CD14-positive monocyte (primary cell): ENCODE results near the gene DRC7. TPM values are rescaled to one million over a fixed set of nuclear protein-coding genes. Genes with fewer than 3 reads are reported as not detected.
A peak's percentile ranks its signal among the peaks of the same experiment; 100 is the strongest.

Source experiments
- DNase-seq, 3 donors: peaks; one replicate each; pipeline ENCODE4 v3.0.0-alpha.2; 2011 to 2022
- H2AFZ ChIP-seq: 2 replicates; pipeline ENCODE4 v1.6.0; 2012; ENCODE audit warnings: mild to moderate bottlenecking, low read depth, low read length, inconsistent platforms; ENCODE audit not compliant: insufficient read depth, poor library complexity, severe bottlenecking
- H3K27ac ChIP-seq, 2 donors: 1 replicate in 1 of 2; 2 replicates in 1 of 2; pipeline ENCODE4 v1.5.1; 2012 to 2013; ENCODE audit warnings: low read length in 2 of 2, control low read depth in 1 of 2, inconsistent platforms in 1 of 2, low read depth in 1 of 2, mild to moderate bottlenecking in 1 of 2
- H3K27me3 ChIP-seq, 2 donors: one replicate each; pipeline versions ENCODE4 v1.6.0 to v1.6.1; 2011 to 2013; ENCODE audit warnings: low read length in 2 of 2; ENCODE audit not compliant: control insufficient read depth in 2 of 2, insufficient read depth in 2 of 2
- H3K36me3 ChIP-seq, 2 donors: replicated peaks in 1 of 2; 1 replicate in 1 of 2; 2 replicates in 1 of 2; pipeline versions ENCODE4 v1.5.1 to v1.6.1; 2012 to 2013; ENCODE audit warnings: low read length in 2 of 2, control low read depth in 1 of 2, inconsistent platforms in 1 of 2, mild to moderate bottlenecking in 1 of 2; ENCODE audit not compliant: insufficient read depth in 2 of 2, control insufficient read depth in 1 of 2
- H3K4me1 ChIP-seq, 2 donors: 1 replicate in 1 of 2; 2 replicates in 1 of 2; pipeline versions ENCODE4 v1.5.1 to v1.6.1; 2012 to 2013; ENCODE audit warnings: low read length in 2 of 2, control low read depth in 1 of 2, inconsistent platforms in 1 of 2, mild to moderate bottlenecking in 1 of 2, moderate library complexity in 1 of 2; ENCODE audit not compliant: insufficient read depth in 2 of 2, control insufficient read depth in 1 of 2
- H3K4me2 ChIP-seq: replicated peaks from 2 replicates; pipeline ENCODE3; 2012; ENCODE audit warnings: low read length, moderate library complexity, mild to moderate bottlenecking; ENCODE audit not compliant: poor library complexity, severe bottlenecking; ENCODE audit errors: extremely low read depth
- H3K4me3 ChIP-seq, 3 experiments: fragments of 200-600 bp in 1 of 3; sonication (generic) in 1 of 3; replicated peaks in 1 of 3; 1 replicate in 2 of 3; 2 replicates in 1 of 3; pipeline ENCODE4 v1.5.1; 2011 to 2013; ENCODE audit warnings: low read length in 3 of 3, mild to moderate bottlenecking in 3 of 3, control low read depth in 2 of 3, low read depth in 2 of 3, inconsistent platforms in 1 of 3, moderate library complexity in 1 of 3
- H3K79me2 ChIP-seq: 2 replicates; pipeline ENCODE4 v1.6.0; 2012; ENCODE audit warnings: mild to moderate bottlenecking, control low read depth, inconsistent platforms, low read length, moderate library complexity; ENCODE audit not compliant: insufficient read depth
- H3K9ac ChIP-seq: 2 replicates; pipeline ENCODE4 v1.6.0; 2017; ENCODE audit warnings: low read length, mild to moderate bottlenecking; ENCODE audit not compliant: insufficient read depth, poor library complexity, severe bottlenecking
- H3K9me3 ChIP-seq, 2 donors: replicated peaks in 1 of 2; 1 replicate in 1 of 2; 2 replicates in 1 of 2; pipeline versions ENCODE4 v1.5.1 to v1.6.1; 2012 to 2013; ENCODE audit warnings: low read length in 2 of 2, control low read depth in 1 of 2; ENCODE audit not compliant: control insufficient read depth in 1 of 2, insufficient read depth in 1 of 2
- H4K20me1 ChIP-seq: 2 replicates; pipeline ENCODE4 v1.6.0; 2012; ENCODE audit warnings: mild to moderate bottlenecking, low read length, control low read depth, moderate library complexity; ENCODE audit not compliant: insufficient read depth
- H3K27ac Mint-ChIP-seq, 7 donors: one replicate each; pipeline ENCODE4 v1.8.0; 2020; ENCODE audit warnings: mild to moderate bottlenecking in 7 of 7, mixed read lengths in 7 of 7, moderate library complexity in 6 of 7, inconsistent platforms in 2 of 7
- H3K27me3 Mint-ChIP-seq, 3 donors: one replicate each; pipeline ENCODE4 v1.8.0; 2021 to 2022; ENCODE audit warnings: low read depth in 3 of 3, mild to moderate bottlenecking in 3 of 3, mixed read lengths in 3 of 3, moderate library complexity in 3 of 3, inconsistent platforms in 1 of 3
- H3K36me3 Mint-ChIP-seq, 2 donors: one replicate each; pipeline ENCODE4 v1.8.0; 2020; ENCODE audit warnings: mixed read lengths in 2 of 2, inconsistent platforms in 1 of 2, mild to moderate bottlenecking in 1 of 2
- H3K4me1 Mint-ChIP-seq: one replicate; pipeline ENCODE4 v1.8.0; 2020; ENCODE audit warnings: mild to moderate bottlenecking, mixed read lengths
- H3K4me3 Mint-ChIP-seq, 2 donors: one replicate each; pipeline ENCODE4 v1.8.0; 2020; ENCODE audit warnings: mild to moderate bottlenecking in 2 of 2, mixed read lengths in 2 of 2, moderate library complexity in 1 of 2
- H3K9me3 Mint-ChIP-seq, 7 donors: one replicate each; pipeline ENCODE4 v1.8.0; 2020 to 2022; ENCODE audit warnings: mixed read lengths in 7 of 7, mild to moderate bottlenecking in 6 of 7, moderate library complexity in 6 of 7, inconsistent platforms in 2 of 7
- WGBS: methylation state at CpG from one replicate; pipeline ENCODE4 v1.1.5; 2013; ENCODE audit warnings: missing lambda C conversion rate; ENCODE audit not compliant: insufficient coverage; 5-methylcytosine and 5-hydroxymethylcytosine counted together
- intact Hi-C, 2 donors: fragments of 100-400 bp; cut with micrococcal nuclease; formaldehyde crosslinking; loops; one replicate each; pipeline versions ENCODE4 v1.15.0 to v1.15.1; 2023
- polyA plus RNA-seq, 3 donors: library from polyadenylated mRNA; depleted of rRNA in 1 of 3; unstranded in 2 of 3; stranded (reverse) in 1 of 3; fragments of 300-500 nt in 2 of 3; fragments of >200 nt in 1 of 3; fragmentation: Illumina TruSeq in 2 of 3; gene quantifications; 1 replicate in 2 of 3; 2 replicates in 1 of 3; pipeline ENCODE4 v1.2.3, GENCODE V29; 2012 to 2021
- TF ChIP-seq, protein P1 (sequence below): fragments of 200-600 bp; IDR thresholded peaks from one replicate; pipeline ENCODE4 v1.8.0; 2022; ENCODE audit warnings: antibody characterized with exemption, mild to moderate bottlenecking

DRC7 gene
- polyA plus RNA-seq, 3 donors: 0.11 to 0.41 TPM; not detected in 1

- Mint-ChIP-seq H3K9me3 (peaks cover 0 to 5% (median 0%) of the 10 kb centered on the region in 7 donors), H3K27me3 (peaks cover 21 to 38% (median 28%) of the 10 kb centered on the region in 3 donors), H3K27ac (peak overlapping the region; percentile 76 to 93 (median 81)), H3K4me3 (peak overlapping the region; percentile 4 to 54), H3K4me1 (peaks cover 24% of the 10 kb centered on the region), H3K36me3 (no peaks in the 10 kb centered on the region)
- H3K79me2 ChIP-seq: no peaks in the 10 kb centered on the region
- H3K4me1 ChIP-seq: peaks cover 24 to 25% of the 10 kb centered on the region in 2 donors
- no peaks in the 10 kb centered on the region for H3K9me3 ChIP-seq
- peak overlapping the region; percentile 48 to 58 for H3K27ac ChIP-seq
- H3K4me2 ChIP-seq: peak overlapping the region; percentile 11
- TF ChIP-seq, protein P1, sequence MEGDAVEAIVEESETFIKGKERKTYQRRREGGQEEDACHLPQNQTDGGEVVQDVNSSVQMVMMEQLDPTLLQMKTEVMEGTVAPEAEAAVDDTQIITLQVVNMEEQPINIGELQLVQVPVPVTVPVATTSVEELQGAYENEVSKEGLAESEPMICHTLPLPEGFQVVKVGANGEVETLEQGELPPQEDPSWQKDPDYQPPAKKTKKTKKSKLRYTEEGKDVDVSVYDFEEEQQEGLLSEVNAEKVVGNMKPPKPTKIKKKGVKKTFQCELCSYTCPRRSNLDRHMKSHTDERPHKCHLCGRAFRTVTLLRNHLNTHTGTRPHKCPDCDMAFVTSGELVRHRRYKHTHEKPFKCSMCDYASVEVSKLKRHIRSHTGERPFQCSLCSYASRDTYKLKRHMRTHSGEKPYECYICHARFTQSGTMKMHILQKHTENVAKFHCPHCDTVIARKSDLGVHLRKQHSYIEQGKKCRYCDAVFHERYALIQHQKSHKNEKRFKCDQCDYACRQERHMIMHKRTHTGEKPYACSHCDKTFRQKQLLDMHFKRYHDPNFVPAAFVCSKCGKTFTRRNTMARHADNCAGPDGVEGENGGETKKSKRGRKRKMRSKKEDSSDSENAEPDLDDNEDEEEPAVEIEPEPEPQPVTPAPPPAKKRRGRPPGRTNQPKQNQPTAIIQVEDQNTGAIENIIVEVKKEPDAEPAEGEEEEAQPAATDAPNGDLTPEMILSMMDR: no peak
- H4K20me1 ChIP-seq: no peaks in the 10 kb centered on the region
- no peak overlapping the region for H3K9ac ChIP-seq
- no peak overlapping the region for H2AFZ ChIP-seq
- H3K4me3 ChIP-seq: no peak overlapping the region
- DNase-seq: peak; percentile 75 to 85 (median 81)
- intact Hi-C loops: loop anchor here (2.0 to 5.0 kb wide), 5 partner anchors 44 to 89 kb away; partner anchors contain the start of genes DRC7 (in 1 of the 2) and KATNB1 (in 1 of the 2)
- H3K27me3 ChIP-seq: peaks cover 2 to 40% of the 10 kb centered on the region in 2 donors
- WGBS: 0% methylated on average over 1 of the region's 5 CpGs
- H3K36me3 ChIP-seq: no peaks in the 10 kb centered on the region
Observed at GRCh38 chr16:57648125-57648524, 46.5 kb upstream of the DRC7 start.

- intact Hi-C loops: loop anchor here (1.0 to 5.0 kb wide), 7 partner anchors 43 to 88 kb away; partner anchors contain the start of genes DRC7 (in 1 of the 2) and KATNB1 (in 1 of the 2)
- H3K9ac ChIP-seq: no peak overlapping the region
- H3K27ac ChIP-seq: peak overlapping the region; percentile 48 to 58
- no peaks in the 10 kb centered on the region for H4K20me1 ChIP-seq
- H3K4me2 ChIP-seq: no peak overlapping the region
- H3K27me3 ChIP-seq: peaks cover 2 to 34% of the 10 kb centered on the region in 2 donors
- peaks cover 24 to 25% of the 10 kb centered on the region in 2 donors for H3K4me1 ChIP-seq
- Mint-ChIP-seq H3K4me1 (peaks cover 25% of the 10 kb centered on the region), H3K4me3 (no peak overlapping the region), H3K27ac (peak overlapping the region; percentile 26 to 93 (median 83)), H3K27me3 (peaks cover 23 to 39% (median 32%) of the 10 kb centered on the region in 3 donors), H3K9me3 (peaks cover 0 to 5% (median 0%) of the 10 kb centered on the region in 7 donors), H3K36me3 (no peaks in the 10 kb centered on the region)
- 47% methylated on average over 18 of the region's 18 CpGs for WGBS
- DNase-seq: peak; percentile 82 to 86 (median 83)
- TF ChIP-seq, protein P1: peak; percentile 100
- H3K9me3 ChIP-seq: no peaks in the 10 kb centered on the region
- no peak overlapping the region for H3K4me3 ChIP-seq
- no peaks in the 10 kb centered on the region for H3K79me2 ChIP-seq
- no peak overlapping the region for H2AFZ ChIP-seq
- H3K36me3 ChIP-seq: no peaks in the 10 kb centered on the region
Observed at GRCh38 chr16:57648581-57649442, 45.8 kb upstream of the DRC7 start.
